ENCODE measurements around the gene GDI2. TPM values are rescaled to one million over a fixed set of nuclear protein-coding genes. Genes with fewer than 3 reads are reported as not detected.
"Not testable (repeated sequence)": the region's sequence is repeated elsewhere in the genome, so short reads cannot be mapped to it uniquely, and the experiment has no call there.

The GDI2 gene
- total RNA-seq, 1 donor from 2014 or later, result 216 TPM

- Mint-ChIP-seq H3K9me3 (no peaks in the 10 kb centered on the region), H3K4me1 (peaks cover 17% of the 10 kb centered on the region), H3K36me3 (no peaks in the 10 kb centered on the region), H3K27me3 (ENCODE audit: low read depth) (no peaks in the 10 kb centered on the region), H3K4me3 (no peak overlapping the region), H3K27ac (no peak overlapping the region)
- DNase-seq (ENCODE audit: low spot score in 2 of 2, unreplicated experiment in 2 of 2), result no peak
- TF ChIP-seq CTCF (IDR thresholded peaks at IDR 0.05; ENCODE audit: unreplicated experiment), result no peak
Measured at GRCh38 chr10:5840314-5841307, 27.4 kb upstream of the GDI2 start.

GRCh38 chr10:5836181-5836580, 22.9 kb upstream of the GDI2 start:
- H3K9me3 Mint-ChIP-seq, result not testable (repeated sequence)

GRCh38 chr10:5835446-5836095, 22.3 kb upstream of the GDI2 start:
- Mint-ChIP-seq H3K27ac (no peak overlapping the region), H3K27me3 (ENCODE audit: low read depth) (no peaks in the 10 kb centered on the region), H3K36me3 (no peaks in the 10 kb centered on the region), H3K4me1 (peaks cover 2% of the 10 kb centered on the region), H3K4me3 (no peak overlapping the region), H3K9me3 (no peaks in the 10 kb centered on the region)
- DNase-seq (ENCODE audit: low spot score in 2 of 2, unreplicated experiment in 2 of 2), result no peak
- no peak for TF ChIP-seq CTCF (IDR thresholded peaks at IDR 0.05; ENCODE audit: unreplicated experiment)

More at GRCh38 chr10:5836181-5836580, 22.9 kb upstream of the GDI2 start:
- not testable (repeated sequence) for H3K27me3 Mint-ChIP-seq (ENCODE audit: low read depth); DNase-seq (ENCODE audit: low spot score in 2 of 2, unreplicated experiment in 2 of 2); H3K27ac Mint-ChIP-seq; H3K36me3 Mint-ChIP-seq; H3K4me1 Mint-ChIP-seq; H3K4me3 Mint-ChIP-seq

GRCh38 chr10:5833814-5834213, 20.6 kb upstream of the GDI2 start:
- no peak for TF ChIP-seq CTCF (IDR thresholded peaks at IDR 0.05; ENCODE audit: unreplicated experiment)
- H3K27me3 Mint-ChIP-seq (ENCODE audit: low read depth), result no peaks in the 10 kb centered on the region
- no peak for DNase-seq (ENCODE audit: low spot score in 2 of 2, unreplicated experiment in 2 of 2)
- H3K4me3 Mint-ChIP-seq, result no peak overlapping the region
- H3K9me3 Mint-ChIP-seq, result no peaks in the 10 kb centered on the region
- H3K4me1 Mint-ChIP-seq, result peaks cover 2% of the 10 kb centered on the region
- H3K27ac Mint-ChIP-seq, result no peak overlapping the region
- no peaks in the 10 kb centered on the region for H3K36me3 Mint-ChIP-seq

GRCh38 chr10:5832946-5833345, 19.7 kb upstream of the GDI2 start:
- no peak overlapping the region for H3K27ac Mint-ChIP-seq
- H3K4me1 Mint-ChIP-seq, result peaks cover 2% of the 10 kb centered on the region
- no peaks in the 10 kb centered on the region for H3K36me3 Mint-ChIP-seq
- no peak overlapping the region for H3K4me3 Mint-ChIP-seq
- no peaks in the 10 kb centered on the region for H3K27me3 Mint-ChIP-seq (ENCODE audit: low read depth)
- no peak for DNase-seq (ENCODE audit: low spot score in 2 of 2, unreplicated experiment in 2 of 2)
- no peaks in the 10 kb centered on the region for H3K9me3 Mint-ChIP-seq
- TF ChIP-seq CTCF (IDR thresholded peaks at IDR 0.05; ENCODE audit: unreplicated experiment), result no peak

- Mint-ChIP-seq H3K4me1 (peaks cover 2% of the 10 kb centered on the region), H3K27ac (no peak overlapping the region), H3K9me3 (no peaks in the 10 kb centered on the region), H3K27me3 (ENCODE audit: low read depth) (no peaks in the 10 kb centered on the region), H3K4me3 (no peak overlapping the region), H3K36me3 (no peaks in the 10 kb centered on the region)
- DNase-seq (ENCODE audit: low spot score in 2 of 2, unreplicated experiment in 2 of 2), result no peak
- no peak for TF ChIP-seq CTCF (IDR thresholded peaks at IDR 0.05; ENCODE audit: unreplicated experiment)
Measured at GRCh38 chr10:5831446-5831782, 18.2 kb upstream of the GDI2 start.

Measured in mesothelial cell of epicardium (in vitro differentiated cells).